Measurements from ENCODE around the gene PARP16.

- TF ChIP-seq CTCF (IDR thresholded peaks at IDR 0.05; ENCODE audit: low read depth, low read length) (no peak), POLR2A (IDR thresholded peaks at IDR 0.05; ENCODE audit: extremely low read depth, insufficient read length) (no peak), MYC (IDR thresholded peaks at IDR 0.05; ENCODE audit: low read depth, low read length) (no peak; the same call in 1 of the 2 replicates)
- TF ChIP-seq, protein P1, sequence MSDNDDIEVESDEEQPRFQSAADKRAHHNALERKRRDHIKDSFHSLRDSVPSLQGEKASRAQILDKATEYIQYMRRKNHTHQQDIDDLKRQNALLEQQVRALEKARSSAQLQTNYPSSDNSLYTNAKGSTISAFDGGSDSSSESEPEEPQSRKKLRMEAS (IDR thresholded peaks at IDR 0.05; ENCODE audit: low read depth, low read length), result no peak
Observed at GRCh38 chr15:65211482-65211982, 75.2 kb downstream of the PARP16 start.
